ENCODE measurements around the gene PRSS8.
A peak's percentile ranks its signal among the peaks of the same experiment; 100 is the strongest.

The PRSS8 gene

DNA sequence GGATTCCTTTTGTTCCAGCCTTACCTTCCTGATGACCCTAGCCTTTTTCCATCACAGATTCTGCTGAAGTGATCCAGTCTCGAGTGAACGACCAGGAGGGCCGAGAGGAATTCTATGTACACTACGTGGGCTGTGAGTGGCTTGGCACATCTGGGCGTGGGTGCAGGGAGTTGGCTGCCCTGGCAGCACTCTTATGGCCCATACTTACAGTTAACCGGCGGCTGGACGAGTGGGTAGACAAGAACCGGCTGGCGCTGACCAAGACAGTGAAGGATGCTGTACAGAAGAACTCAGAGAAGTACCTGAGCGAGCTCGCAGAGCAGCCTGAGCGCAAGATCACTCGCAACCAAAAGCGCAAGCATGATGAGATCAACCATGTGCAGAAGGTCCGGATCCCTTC lies 15.4 kb downstream of the PRSS8 start:
- no peak overlapping the region for H3K4me3 ChIP-seq (ENCODE audit: low read depth, low read length)
- TF ChIP-seq CTCF (IDR thresholded peaks at IDR 0.05; ENCODE audit: insufficient read depth, low read depth, low read length, missing control alignments), result no peak
- no peak for DNase-seq (ENCODE audit: low read depth)

GRCh38 chr16:31118223-31119155 lies 17.0 kb downstream of the PRSS8 start:
- DNase-seq (ENCODE audit: low read depth), result no peak
- peak overlapping the region; percentile 86 for H3K4me3 ChIP-seq (ENCODE audit: low read depth, low read length)
- TF ChIP-seq CTCF (IDR thresholded peaks at IDR 0.05; ENCODE audit: insufficient read depth, low read depth, low read length, missing control alignments), result no peak

GRCh38 chr16:31117384-31118222 lies 17.9 kb downstream of the PRSS8 start, which contains the start of gene KAT8:
TSS of gene KAT8 (plus strand) at chr16:31117664. CDS start at chr16:31117682, 18 bp downstream.
- H3K4me3 ChIP-seq (ENCODE audit: low read depth, low read length), result peak within 1 kb of the TSS; percentile 86
- no peak for TF ChIP-seq CTCF (IDR thresholded peaks at IDR 0.05; ENCODE audit: insufficient read depth, low read depth, low read length, missing control alignments)
- peak; percentile 98 for DNase-seq (ENCODE audit: low read depth)

DNA sequence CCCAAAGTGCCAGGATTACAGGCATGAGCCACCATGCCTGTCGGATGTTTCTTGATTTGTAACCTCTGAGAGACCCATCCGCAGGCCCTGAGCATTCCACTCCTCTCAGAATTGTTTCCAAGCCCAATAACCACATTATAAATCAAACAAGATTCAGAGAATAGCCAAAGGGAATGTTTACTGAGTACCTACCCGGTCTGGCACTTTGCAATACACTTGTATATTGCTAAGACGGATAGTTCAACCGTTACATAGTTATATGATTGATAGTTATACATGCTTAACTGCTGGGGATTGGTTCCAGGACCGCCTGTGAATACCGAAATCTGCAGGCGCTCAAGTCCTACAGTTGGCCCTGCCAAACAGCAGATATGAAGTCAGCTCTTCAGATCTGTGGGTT lies 21.1 kb downstream of the PRSS8 start:
- no peak for TF ChIP-seq CTCF (IDR thresholded peaks at IDR 0.05; ENCODE audit: insufficient read depth, low read depth, low read length, missing control alignments)
- no peak overlapping the region for H3K4me3 ChIP-seq (ENCODE audit: low read depth, low read length)
- DNase-seq (ENCODE audit: low read depth), result no peak

DNA sequence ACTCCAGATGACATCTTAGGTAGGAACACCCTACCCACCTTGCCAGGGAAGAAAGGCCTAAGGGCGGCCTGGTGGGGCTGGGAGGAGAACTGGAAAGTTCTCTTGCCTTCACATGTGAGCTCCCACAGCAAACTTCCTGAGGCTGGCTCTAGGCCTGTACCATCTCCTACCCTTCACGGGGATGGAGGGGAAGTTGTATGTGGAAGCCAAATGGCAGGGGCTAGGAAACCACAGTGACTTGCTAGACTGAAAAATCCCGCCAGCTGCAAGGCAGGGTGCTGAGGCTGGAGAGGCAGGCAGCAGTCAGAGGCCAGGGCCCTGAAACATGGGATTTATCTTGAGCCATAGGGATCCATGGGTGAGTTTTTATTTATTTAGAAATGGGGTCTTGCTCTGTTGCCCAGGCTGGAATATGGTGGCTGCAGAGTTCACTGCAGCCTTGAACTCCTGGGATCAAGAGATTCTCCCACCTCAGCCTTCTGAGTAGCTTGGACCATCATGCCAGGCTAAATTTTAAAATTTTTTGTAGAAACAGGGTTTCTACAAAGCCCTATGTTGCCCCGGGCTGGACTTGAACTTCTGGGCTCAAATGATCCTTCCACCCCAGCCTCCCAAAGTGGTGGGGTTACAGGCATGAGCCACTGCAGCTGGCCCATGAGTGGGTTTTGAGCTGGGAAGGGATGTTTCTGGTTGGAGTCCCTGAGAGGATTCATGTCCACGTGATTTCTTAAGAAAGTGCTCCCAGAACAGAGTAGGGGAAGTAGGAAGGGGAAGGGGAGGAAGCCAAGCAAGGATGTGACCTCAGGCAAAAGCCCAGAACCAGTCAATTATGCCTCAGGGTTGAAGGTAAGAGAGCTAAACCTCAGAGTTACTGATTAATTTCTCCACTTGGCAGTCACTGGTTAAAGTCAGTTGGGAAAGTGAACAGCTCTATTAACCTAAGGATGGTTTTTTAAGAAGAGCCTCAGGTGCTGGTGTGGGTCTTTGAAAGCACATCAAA lies 22.1 kb downstream of the PRSS8 start:
- no peak for DNase-seq (ENCODE audit: low read depth)
- no peak for TF ChIP-seq CTCF (IDR thresholded peaks at IDR 0.05; ENCODE audit: insufficient read depth, low read depth, low read length, missing control alignments)
- no peak overlapping the region for H3K4me3 ChIP-seq (ENCODE audit: low read depth, low read length)

- no peak for DNase-seq (ENCODE audit: low read depth)
- no peak for TF ChIP-seq CTCF (IDR thresholded peaks at IDR 0.05; ENCODE audit: insufficient read depth, low read depth, low read length, missing control alignments)
- H3K4me3 ChIP-seq (ENCODE audit: low read depth, low read length), result no peak overlapping the region
These were observed 22.8 kb downstream of the PRSS8 start for GRCh38 chr16:31112711-31113110.

Data from GM12865 (cell line).